ENCODE results near the gene MUC6. TPM values are rescaled to one million over a fixed set of nuclear protein-coding genes. Genes with fewer than 3 reads are reported as not detected.

The MUC6 gene
- polyA plus RNA-seq, 4 donors: 0.66 to 38.7 (median 16.8) TPM

DNA sequence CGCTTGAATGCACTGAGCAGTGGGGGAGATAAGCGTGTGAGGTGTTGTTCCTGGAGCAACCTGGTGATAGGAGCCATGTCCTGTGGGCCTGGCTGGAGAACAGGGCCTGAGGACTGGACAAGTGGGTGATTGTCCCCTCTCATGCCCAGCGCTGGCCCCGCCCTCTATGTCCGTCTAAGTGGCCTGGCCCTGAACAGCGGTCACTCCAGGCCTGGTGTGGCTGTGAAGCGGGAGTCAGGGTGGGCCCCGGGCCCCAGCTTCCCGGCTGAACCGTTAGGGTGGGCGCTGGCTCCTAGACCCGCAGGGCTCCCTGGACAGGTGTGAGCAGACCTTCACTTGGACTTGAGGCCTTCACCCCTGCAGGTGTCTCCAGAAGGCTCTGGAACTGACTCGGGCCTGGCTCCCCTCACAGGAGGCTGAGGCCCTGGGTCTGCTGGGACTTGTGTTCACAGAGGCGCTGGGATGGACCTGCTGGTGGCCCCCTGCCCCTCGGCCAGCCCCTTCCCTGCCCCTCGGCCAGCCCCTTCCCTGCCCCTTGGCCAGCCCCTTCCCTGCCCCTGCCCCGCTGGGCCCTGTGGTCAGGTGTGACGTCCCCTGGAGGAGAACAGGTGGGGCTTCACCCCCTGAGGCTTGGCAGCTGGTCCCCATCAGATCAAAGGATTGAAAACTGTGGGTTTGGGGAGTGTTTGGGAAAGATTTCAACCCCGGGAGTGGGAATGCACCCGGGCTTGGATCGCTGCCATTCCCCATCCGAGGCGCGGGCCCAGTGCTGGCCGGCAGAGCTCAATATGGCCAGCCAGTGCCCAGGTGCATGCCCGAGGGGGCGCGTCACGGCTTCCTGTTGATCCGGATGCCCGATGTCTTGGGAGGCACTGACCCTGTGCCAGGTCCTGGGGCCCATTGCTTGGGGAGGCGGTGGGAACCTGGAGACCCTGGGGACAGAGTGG, 3.2 kb upstream of the MUC6 start:
- no peak for DNase-seq (ENCODE audit: low read depth in 4 of 4, low spot score in 3 of 4)

DNA sequence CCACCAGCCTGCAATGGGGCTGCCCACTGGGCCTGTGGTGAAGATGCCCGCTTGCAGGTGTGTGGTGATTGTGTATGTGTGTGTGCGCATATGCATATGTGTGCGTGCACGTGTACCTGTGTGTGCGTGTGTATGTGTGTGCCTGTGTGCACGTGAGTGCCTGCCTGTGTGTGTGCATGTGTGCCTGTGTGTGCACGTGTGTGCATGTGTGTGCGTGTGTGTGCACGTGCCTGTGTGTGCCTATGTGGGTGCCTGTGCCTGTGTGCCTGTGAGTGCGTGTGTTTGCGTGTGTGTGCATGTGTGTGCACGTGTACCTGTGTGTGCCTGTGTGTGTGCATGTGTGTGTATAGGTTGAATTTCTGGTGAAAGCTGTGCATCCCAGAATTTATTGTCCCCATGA, 2.4 kb upstream of the MUC6 start:
- no peak for DNase-seq (ENCODE audit: low read depth in 4 of 4, low spot score in 3 of 4)

DNA sequence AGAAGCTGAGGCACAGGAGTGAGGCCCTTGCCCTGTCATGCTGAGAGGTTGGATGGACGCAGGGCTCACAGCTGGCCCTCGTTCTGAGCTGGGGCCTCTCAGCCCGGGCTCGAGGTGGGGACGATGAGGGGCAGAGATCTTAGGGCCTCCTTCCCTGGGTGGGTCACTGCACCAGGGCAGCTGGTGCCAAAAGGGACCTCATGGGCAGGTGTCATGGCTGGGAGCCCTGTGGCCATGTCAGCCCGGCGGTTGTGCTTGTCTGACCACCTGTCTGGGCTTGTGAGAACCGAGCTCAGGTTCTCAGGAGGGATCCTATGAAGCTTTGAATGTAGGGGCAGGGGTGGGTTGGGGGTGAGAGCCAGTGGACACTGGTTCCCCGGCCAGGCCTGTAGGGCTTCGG, 1.8 kb upstream of the MUC6 start:
- no peak for DNase-seq (ENCODE audit: low read depth in 4 of 4, low spot score in 3 of 4)

DNA sequence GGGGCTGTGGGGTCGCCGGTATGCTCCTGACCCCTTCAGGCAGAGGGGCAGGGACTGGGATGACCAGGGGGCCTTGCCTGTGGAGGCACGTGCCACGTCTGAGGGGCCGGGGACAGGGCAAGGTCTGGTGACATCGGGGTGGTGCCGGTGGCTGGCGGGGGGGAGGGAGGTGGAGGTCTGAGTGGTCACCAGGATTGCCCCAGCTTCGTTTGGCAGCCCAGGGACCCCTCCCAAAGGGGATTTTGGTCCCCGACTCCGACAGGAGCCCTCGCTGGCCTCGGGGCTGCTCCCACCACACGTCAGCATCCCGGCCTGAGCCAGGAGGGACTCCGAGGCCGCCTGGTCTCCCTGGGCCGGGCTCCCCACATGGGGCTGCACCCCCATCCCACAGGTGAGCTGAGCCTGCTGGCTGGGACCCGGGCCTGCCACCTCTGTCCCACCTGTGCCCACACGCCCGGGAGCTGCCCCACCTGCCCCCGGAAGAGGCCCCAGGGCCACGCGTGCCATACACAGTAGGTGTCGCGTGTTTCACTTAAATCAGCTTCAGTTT, 1.1 kb upstream of the MUC6 start:
- no peak for DNase-seq (ENCODE audit: low read depth in 4 of 4, low spot score in 3 of 4)

DNA sequence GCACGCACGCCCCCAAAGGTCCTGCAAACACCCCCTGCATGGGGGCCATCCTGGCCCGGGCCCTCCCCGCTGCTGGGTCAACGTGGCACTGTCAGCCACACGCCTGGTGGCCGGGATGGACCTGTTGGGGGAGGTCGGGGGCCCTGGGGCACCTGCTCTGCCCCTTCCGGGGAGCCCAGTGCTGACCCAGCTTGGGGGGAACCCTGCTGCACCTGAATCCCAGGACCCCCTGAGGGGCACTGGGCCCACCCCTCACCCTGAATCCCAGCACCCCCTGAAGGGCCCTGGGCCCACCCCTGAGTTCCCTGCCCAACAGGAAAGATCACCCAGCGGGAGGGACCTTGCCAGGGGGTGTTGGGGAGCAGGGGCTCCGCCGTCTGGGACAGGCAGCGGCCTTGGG, 413 bp upstream of the MUC6 start:
- no peak for DNase-seq (ENCODE audit: low read depth in 4 of 4, low spot score in 3 of 4)

DNA sequence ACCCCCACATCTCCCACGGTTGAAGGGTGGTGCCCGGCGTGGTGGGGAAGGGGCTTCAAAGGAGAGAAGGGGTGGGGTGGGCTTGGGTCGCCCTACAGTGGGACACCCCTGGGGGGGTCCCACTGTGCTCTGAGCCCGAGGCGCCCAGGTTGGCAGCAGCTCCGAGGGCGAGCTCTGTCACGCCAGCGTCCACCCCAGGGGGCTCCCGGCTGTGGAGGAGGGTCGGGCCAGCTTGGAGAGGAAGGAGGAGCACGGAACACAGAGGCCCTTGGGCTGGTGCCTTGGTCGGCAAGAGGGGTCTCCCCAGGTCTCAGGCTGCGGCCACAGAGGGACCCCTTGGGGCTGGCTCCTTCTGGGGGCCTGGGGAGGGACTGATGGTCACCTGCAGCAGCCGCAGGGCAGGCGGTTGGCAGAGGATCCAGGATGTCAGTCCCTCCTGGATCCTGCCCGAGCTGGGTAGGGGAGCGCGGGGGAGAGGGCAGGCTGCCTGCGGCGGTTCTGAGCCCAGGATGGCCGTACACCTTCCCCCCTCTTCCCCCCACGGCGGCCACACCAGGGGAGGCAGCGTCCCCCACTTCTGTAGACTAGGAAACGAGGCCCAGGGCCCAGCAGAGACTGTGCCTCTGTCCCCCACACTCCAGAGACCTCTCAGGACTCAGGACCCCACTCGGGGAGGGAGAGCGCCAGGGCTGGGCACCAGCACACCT, 788 bp downstream of the MUC6 start:
- DNase-seq (ENCODE audit: low read depth in 4 of 4, low spot score in 3 of 4): no peak

DNA sequence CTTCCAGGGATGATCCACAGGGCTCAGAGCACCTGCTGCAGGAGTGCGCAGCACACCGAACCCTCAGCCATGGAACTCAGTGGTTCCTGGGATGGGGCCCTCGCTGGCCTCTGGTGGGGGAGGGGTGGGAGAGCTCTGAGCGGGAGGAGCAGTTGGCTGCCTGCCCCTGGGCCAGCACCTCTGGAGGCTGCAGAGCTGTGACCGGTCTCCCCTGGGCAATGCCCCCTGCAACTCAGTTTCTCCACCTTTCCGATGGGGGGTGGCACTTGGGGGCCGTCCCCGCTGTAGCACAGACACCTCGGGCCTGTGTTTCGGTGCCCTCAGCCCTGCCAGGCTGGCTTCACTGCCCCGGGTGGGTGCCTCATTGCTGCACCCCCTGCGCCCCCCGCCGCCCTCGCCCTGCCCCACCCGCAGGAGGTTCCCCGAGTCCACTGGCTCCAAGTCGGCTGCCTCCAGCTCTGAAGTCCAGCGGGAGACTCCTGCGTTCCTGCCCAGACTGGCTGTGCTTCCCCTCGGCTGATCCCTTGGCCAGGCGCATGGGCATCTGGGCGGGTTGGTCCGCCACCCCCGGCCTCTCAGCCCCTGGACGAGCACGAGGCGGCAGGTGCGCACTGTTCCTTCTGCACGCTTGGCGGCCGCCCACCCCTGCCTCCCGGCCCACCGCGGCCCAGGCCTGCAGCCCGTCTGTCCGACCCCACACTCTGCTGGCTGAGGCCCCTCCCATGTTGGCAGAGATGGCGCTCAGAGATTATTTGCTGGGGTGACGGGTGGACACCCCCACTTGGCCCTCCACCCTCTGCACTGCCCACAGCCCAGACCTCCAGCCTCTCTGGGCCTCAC, 1.8 kb downstream of the MUC6 start:
- no peak for DNase-seq (ENCODE audit: low read depth in 4 of 4, low spot score in 3 of 4)

DNA sequence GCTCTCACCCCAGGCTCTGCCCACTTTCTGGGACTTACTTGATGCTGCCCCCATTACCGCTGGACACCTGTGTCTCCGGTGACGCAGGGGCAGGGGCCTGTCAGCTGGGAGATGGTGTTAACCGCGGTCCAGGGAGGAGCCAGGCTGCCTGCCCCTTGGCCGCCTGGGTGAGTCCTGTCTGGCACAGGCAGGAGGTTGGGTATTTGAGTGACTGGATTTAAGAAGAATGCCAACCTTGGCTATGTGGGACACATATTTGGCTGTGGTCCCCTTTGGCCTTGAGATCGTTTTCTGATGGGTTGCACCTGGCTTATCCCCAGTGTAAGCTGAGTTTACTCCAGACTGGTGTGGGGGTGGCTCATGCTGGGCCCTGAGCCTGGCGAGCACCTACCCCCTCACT, 2.5 kb downstream of the MUC6 start:
- DNase-seq (ENCODE audit: low read depth in 4 of 4, low spot score in 3 of 4): no peak

DNA sequence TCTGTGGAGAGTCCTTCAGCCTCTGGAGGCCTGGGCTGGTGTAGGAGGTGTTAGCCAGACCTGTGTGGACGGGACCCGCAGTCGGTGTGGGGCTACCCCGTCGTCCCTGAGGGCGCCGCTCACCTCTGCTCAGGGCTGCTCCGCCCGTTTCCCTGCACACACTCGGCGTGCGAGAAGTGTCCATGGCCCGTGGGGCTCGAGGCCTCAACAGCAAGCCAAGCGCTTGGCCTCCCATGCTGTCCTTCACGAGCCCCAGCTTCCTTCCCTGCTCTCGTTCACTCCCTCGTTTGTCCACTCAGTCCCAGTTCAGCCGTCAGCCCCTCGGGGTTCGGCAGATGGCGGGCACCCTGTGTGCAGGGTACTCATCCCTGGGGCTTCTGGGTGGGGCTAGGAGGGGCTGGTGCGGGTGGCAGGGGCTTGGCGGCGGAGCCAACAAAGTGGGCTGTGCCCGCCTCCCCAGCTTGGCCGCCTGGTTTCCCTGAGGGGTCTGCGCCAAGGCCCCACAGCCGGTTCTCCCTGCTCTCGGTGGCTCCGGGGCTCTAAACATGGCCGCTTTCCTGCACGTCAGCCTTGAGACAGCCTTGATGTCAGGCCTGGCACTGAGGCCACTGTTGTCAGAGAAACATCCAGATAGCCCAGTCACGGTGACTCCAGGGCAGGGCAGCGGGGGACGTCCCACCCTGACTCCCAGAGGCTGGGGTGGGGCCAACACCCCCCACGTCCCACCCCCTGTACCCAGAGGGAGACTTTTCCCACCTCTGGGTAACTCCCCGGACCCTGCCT, 3.3 kb downstream of the MUC6 start:
- no peak for DNase-seq (ENCODE audit: low read depth in 4 of 4, low spot score in 3 of 4)

DNA sequence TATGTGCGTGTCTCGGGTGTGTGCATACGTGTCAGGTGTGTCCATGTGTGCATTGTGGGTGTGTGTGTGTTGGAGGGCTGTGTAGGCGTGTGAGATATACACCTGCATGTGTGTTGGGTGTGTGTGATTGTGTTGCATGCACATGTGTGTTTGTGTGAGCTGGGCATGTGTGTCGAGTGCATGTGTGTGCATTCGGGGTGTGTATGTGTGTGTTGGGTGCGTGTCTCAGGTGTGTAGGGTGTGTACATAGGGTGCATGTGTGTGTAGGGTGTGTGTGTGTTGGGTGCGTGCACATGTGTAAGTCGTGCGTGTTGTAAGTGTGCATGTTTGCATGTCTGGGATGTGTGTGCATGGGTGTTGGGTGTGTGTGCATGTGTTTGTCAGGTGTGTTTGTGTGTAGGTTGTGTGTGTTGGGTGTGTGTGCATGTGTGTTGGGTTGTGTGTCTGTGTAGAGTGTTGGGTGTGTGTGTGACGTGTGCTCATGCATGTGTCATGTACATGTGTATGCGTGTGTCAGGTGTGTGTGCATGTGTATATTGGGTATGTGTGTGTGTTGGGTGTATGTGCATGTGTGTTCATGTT, 4.1 kb downstream of the MUC6 start:
- DNase-seq (ENCODE audit: low read depth in 4 of 4, low spot score in 3 of 4): no peak

DNA sequence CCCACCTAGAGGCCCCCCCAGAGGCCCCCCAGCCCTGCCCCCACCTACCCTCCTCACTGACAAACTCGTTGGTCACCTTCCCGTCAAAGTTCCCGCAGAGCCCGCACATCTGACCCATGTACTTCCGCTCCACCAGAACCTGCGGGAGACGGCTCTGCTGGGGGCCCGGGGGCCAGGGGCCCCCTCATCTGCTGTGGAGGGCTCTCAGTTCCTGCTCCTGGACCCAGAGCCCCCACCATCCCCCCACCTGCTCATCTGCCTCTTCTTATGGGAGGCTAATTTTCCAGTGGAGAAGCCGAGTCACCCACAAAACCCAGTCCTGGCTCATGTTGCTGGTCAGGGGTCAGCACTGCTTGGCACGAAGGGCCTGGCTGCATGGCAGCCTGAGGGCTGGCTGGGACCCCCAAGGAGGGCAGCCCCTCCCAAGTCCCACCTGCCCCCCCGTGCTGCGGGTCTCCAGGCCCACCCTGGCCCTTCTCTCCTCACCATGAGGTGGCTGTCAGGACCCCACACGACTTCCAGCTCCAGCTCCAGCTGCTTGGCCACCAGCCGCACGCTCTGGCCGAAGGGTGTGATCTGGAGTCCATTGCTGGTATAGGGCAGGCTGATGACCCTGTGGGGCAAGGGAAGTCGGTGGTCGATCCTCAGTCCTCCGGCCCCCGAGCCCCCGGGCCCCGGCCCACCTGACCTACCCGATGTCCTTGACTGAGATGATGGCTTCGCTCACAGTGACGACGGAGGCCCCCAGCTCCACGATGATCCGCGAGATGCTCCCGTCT, 5.2 kb downstream of the MUC6 start:
- no peak for DNase-seq (ENCODE audit: low read depth in 4 of 4, low spot score in 3 of 4)

DNA sequence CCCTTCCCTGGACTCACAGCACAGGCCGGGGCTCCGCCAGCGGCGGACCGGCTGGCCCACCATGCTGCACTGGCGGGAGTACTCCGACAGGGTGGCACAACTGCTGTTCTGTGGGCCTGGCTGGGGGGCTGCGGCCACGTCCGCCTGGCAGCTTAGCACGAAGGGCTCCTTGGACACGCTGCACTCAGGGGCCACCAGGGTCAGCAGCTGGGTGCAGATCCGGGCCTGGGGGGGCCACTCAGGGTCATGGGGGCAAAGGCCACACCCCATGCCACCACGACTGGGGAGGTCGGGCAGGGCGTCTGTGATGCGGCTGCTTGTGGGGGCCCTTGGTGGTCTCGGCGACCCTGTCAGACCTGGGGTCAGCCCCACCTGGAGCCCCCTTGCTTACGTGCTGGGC, 6.0 kb downstream of the MUC6 start:
- DNase-seq (ENCODE audit: low read depth in 4 of 4, low spot score in 3 of 4): no peak

DNA sequence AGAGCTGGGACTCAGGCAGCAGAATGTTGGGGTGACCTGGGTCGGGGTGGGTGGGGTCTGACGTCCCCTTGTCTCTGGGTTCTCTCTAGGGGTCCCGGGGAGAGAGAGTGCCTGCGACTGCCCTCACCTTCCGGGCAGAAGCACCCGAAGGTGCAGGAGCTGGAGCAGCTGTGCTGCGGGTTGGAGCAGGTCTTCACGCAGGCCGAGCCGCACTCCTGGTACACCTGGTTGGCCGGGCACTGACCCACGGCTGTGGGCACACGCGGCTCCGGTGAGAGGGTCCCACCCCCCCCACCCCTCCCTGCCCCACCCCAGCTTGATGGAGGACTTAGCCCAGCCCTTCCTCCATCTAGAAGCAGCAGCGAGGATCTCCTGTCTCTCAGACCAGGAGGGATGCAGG, 6.4 kb downstream of the MUC6 start:
- DNase-seq (ENCODE audit: low read depth in 4 of 4, low spot score in 3 of 4): no peak

DNA sequence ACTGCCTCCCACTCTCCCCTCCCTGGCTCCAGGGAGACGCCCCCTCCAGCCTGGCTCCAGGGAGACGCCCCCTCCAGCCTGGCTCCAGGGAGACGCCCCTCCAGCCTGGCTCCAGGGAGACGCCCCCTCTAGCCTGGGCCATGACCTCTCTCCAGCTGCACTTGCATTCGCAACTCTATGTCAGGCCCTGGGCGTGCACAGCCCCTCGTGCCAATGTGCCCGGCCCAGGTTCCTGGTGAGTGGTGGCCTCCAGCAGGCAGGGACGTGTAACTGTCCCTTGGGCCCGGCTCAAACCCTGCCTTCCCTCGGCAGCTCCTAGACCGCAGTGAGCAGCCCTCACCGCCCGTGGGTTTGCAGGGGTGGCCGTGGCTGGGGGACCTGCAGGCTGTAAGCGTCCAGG, 6.9 kb downstream of the MUC6 start:
- DNase-seq (ENCODE audit: low read depth in 4 of 4, low spot score in 3 of 4): no peak

DNA sequence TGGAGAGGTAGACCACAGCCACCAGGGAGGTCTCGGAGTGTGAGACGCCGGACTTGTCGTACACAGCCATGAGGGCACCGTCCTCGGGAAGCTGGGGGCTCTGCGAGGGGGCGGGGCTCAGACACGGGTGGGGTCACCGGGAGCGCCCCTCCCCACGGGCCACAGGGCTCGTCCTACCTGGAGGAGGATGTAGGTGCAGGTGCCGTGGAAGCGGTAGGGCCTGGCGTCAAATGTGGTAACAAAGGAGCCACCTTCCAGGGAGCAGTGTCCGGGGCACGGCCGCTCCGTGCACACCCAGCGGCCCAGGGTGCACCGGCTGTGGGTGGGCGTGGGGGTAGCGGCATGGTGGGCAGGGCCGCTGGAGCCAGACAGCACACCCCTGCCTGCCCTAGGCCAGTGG, 7.5 kb downstream of the MUC6 start:
- DNase-seq (ENCODE audit: low read depth in 4 of 4, low spot score in 3 of 4): no peak

DNA sequence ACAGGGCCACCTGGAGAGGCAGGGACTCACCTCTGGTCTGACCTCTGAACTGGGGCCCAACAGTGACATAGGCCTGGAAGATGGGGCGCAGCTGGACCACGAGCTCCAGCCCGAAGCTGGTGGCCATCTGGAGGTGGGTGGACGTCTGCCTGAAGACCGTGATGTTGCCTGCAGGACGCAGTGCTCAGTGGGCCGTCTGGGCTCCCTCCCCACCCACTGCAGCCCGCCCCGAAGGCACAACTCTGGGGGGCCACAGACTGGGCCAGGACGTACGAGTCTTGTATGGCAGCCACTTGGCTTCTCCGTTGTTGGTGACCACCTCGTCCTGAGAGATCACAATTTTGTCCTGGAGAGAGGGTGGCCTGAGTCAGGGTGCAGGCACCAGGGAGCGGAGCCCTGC, 7.9 kb downstream of the MUC6 start:
- no peak for DNase-seq (ENCODE audit: low read depth in 4 of 4, low spot score in 3 of 4)

DNA sequence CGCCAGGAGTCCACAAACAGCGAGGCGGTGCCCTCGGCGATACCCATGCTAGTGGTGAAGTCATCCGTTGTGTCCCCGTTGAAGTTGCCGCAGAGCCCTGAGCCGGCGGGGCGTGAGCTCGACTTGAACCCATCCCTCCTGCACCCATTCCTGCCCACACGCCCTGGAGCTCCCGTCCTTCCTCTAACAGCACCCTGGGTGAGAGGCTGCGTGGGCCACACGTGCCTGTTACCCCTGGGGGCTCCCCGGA, 8.3 kb downstream of the MUC6 start:
- no peak for DNase-seq (ENCODE audit: low read depth in 4 of 4, low spot score in 3 of 4)

DNA sequence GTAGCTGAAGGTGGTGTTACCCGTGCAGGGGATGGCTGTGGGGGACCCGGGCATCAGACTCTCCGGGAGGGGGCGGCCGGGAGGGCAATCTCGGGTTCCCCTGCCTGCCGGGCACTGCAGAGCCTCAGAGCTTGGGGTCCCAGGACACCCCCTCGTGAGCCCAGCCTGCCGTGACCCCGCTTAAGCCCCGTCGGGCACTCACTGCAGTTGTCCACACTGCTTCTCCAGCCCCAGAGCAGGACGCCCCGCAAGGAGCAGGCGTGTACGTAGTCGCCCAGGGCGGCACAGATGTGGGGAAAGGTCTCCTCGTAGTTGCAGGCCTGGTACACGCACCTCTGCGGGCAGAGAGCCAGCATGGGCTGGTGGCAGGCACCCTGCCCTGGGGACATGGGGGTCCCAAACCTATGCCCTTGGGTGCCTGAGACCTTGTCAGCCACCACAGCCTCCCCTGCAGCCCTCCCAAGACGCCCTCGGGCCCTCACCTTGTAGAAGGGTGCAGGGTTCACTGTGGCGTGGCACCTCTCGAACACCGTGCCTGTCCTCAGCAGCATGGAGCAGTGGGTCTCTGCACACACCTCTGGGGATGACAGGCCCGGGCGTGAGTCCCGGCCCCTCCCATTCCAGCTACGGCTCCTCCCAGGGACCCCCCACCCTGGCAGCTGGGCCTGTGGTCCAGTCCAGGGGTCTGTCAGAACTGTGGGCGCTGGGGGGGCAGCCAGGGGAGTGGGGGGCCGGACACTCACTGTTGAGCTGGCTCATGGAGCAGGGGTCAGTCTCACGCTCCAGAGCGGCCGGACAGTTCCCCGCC, 8.8 kb downstream of the MUC6 start:
- no peak for DNase-seq (ENCODE audit: low read depth in 4 of 4, low spot score in 3 of 4)
